GM12878 (cell line): ENCODE measurements around the gene NELL1. TPM values are rescaled to one million over a fixed set of nuclear protein-coding genes. Genes with fewer than 3 reads are reported as not detected.

ENCODE experiments used
- ATAC-seq: fragments of 200-7000 bp; cut with Tn5 transposase; 3 replicates; pipeline ENCODE4 v1.9.1; 2020; ENCODE audit warnings: mild to moderate bottlenecking, moderate library complexity
- BruUV-seq: library from RNA; stranded (reverse); fragments of 400-500 nt; replicated peaks from 2 replicates; lab custom pipeline; 2021; lab: Mats Ljungman, UMichigan
- CTCF ChIA-PET: fragments of 300-600 bp; sonication (Branson Sonifier 250); formaldehyde crosslinking; extraction: SDS; loops from one replicate; lab custom pipeline; 2021; ENCODE audit warnings: inconsistent platforms; lab: Yijun Ruan, JAX
- POLR2A ChIA-PET: fragments of 350-600 bp; formaldehyde crosslinking; extraction: SDS; loops from one replicate; lab custom pipeline; 2021; ENCODE audit warnings: inconsistent platforms; lab: Charles Lee
- RAD21 ChIA-PET: fragments of 300-600 bp; sonication (Branson Sonifier 250); formaldehyde crosslinking; loops from one replicate; lab custom pipeline; 2023; ENCODE audit warnings: antibody characterized with exemption; ENCODE audit not compliant: unreplicated experiment; lab: Charles Lee
- SMC1A ChIA-PET: fragments of 300-600 bp; sonication (Branson Sonifier 250); formaldehyde crosslinking; loops from one replicate; lab custom pipeline; 2023; ENCODE audit not compliant: unreplicated experiment, uncharacterized antibody; lab: Charles Lee
- DNase-seq: peaks from one replicate; pipeline ENCODE4 v3.0.0-alpha.2; 2011; ENCODE audit warnings: low read depth, low spot score
- FAIRE-seq: peaks from 3 replicates; lab custom pipeline; 2011; peaks lifted over from hg19 to GRCh38; lab: Jason Lieb, UNC
- H2AFZ ChIP-seq: 2 replicates; pipeline ENCODE4 v1.6.0; 2011; ENCODE audit warnings: low read depth, low read length, control low read depth; ENCODE audit not compliant: control insufficient read depth
- H3K27ac ChIP-seq: 2 replicates; pipeline ENCODE4 v1.5.1; 2011; ENCODE audit warnings: control low read depth; ENCODE audit not compliant: control insufficient read depth, insufficient read depth
- H3K27me3 ChIP-seq, 2 experiments: replicated peaks in 1 of 2; 2 replicates each; pipeline versions ENCODE4 v1.6.0 to v1.6.1; 2011; ENCODE audit warnings: low read length in 1 of 2; ENCODE audit not compliant: control insufficient read depth in 2 of 2, insufficient read depth in 2 of 2
- H3K36me3 ChIP-seq, 2 experiments: 2 replicates each; pipeline ENCODE4 v1.5.1; 2011; ENCODE audit warnings: low read length in 1 of 2; ENCODE audit not compliant: control insufficient read depth in 2 of 2, insufficient read depth in 2 of 2
- H3K4me1 ChIP-seq: 2 replicates; pipeline ENCODE4 v1.6.1; 2011; ENCODE audit warnings: mild to moderate bottlenecking, low read length, moderate library complexity, mixed read lengths; ENCODE audit not compliant: control insufficient read depth, insufficient read depth
- H3K4me2 ChIP-seq: 2 replicates; pipeline ENCODE4 v1.6.0; 2011; ENCODE audit warnings: control low read depth; ENCODE audit not compliant: control insufficient read depth, insufficient read depth
- H3K4me3 ChIP-seq: fragments of 200-600 bp; sonication (generic); 2 replicates; pipeline ENCODE4 v1.5.1; 2016
- H3K79me2 ChIP-seq: 2 replicates; pipeline ENCODE4 v1.6.0; 2011; ENCODE audit warnings: low read length; ENCODE audit not compliant: control insufficient read depth, insufficient read depth
- H3K9ac ChIP-seq: 2 replicates; pipeline ENCODE4 v1.8.0; 2011; ENCODE audit warnings: low read length, control low read depth, mixed read lengths; ENCODE audit not compliant: control insufficient read depth, insufficient read depth
- H3K9me3 ChIP-seq: replicated peaks from 3 replicates; pipeline ENCODE4 v1.5.1; 2011; ENCODE audit warnings: mild to moderate bottlenecking, low read length; ENCODE audit not compliant: control insufficient read depth, insufficient read depth
- H4K20me1 ChIP-seq: 2 replicates; pipeline ENCODE4 v1.6.0; 2011; ENCODE audit not compliant: control insufficient read depth, insufficient read depth
- BHLHE40 ChIP-seq, 2 experiments: fragments of 450-650 bp in 1 of 2; IDR thresholded peaks; 2 replicates each; pipeline ENCODE4 v1.6.1; 2011 to 2017; ENCODE audit warnings: low read depth in 2 of 2, borderline replicate concordance in 1 of 2, improper control_type of control experiment in 1 of 2, low read length in 1 of 2, mild to moderate bottlenecking in 1 of 2
- DPF2 ChIP-seq: fragments of 450-650 bp; IDR thresholded peaks from 2 replicates; pipeline ENCODE4 v1.6.1; 2017; ENCODE audit warnings: mild to moderate bottlenecking
- EGR1 ChIP-seq, 2 experiments: IDR thresholded peaks; 1 replicate in 1 of 2; 2 replicates in 1 of 2; pipeline ENCODE4 v1.6.1; 2011 to 2012; ENCODE audit warnings: low read depth in 2 of 2, low read length in 2 of 2, borderline replicate concordance in 1 of 2, mild to moderate bottlenecking in 1 of 2, moderate library complexity in 1 of 2
- GABPA ChIP-seq: IDR thresholded peaks from 2 replicates; pipeline ENCODE4 v1.6.1; 2014; ENCODE audit warnings: antibody characterized with exemption, low read depth, mild to moderate bottlenecking, inconsistent platforms
- MEF2B ChIP-seq: fragments of 450-650 bp; IDR thresholded peaks from 2 replicates; pipeline ENCODE4 v1.6.1; 2018; ENCODE audit warnings: mild to moderate bottlenecking, moderate library complexity; ENCODE audit not compliant: partially characterized antibody, poor library complexity, severe bottlenecking
- PAX5 ChIP-seq: IDR thresholded peaks from 2 replicates; pipeline ENCODE4 v1.6.1; 2011; ENCODE audit warnings: low read depth, low read length, borderline replicate concordance
- PAX8 ChIP-seq: fragments of 450-650 bp; IDR thresholded peaks from 2 replicates; pipeline ENCODE4 v1.6.1; 2017; ENCODE audit warnings: mild to moderate bottlenecking, moderate library complexity
- POLR2A ChIP-seq: IDR thresholded peaks from 2 replicates; pipeline ENCODE4 v1.6.1; 2011; ENCODE audit warnings: low read depth, mild to moderate bottlenecking, low read length
- RB1 ChIP-seq: fragments of 450-650 bp; formaldehyde crosslinking; IDR thresholded peaks from 2 replicates; pipeline ENCODE4 v1.6.1; 2017; ENCODE audit warnings: mild to moderate bottlenecking, borderline replicate concordance
- STAT1 ChIP-seq: fragments of 450-650 bp; conservative IDR thresholded peaks from 2 replicates; pipeline ENCODE4 v1.6.1; 2014; ENCODE audit warnings: antibody characterized with exemption, mild to moderate bottlenecking
- TBL1XR1 ChIP-seq: IDR thresholded peaks from 2 replicates; pipeline ENCODE4 v1.6.1; 2012; ENCODE audit warnings: low read depth, low read length, improper control_type of control experiment
- TCF7 ChIP-seq: IDR thresholded peaks from 2 replicates; pipeline ENCODE4 v1.6.1; 2014; ENCODE audit warnings: antibody characterized with exemption, borderline replicate concordance
- ZBTB4 ChIP-seq: fragments of 450-650 bp; formaldehyde crosslinking; IDR thresholded peaks from 2 replicates; pipeline ENCODE4 v1.4.0; 2022; ENCODE audit warnings: mild to moderate bottlenecking, moderate library complexity
- ZZZ3 ChIP-seq: IDR thresholded peaks from 2 replicates; pipeline ENCODE4 v1.6.1; 2011; ENCODE audit warnings: low read depth; ENCODE audit not compliant: control insufficient read depth, insufficient read length
- WGBS: methylation state at CpG from one replicate; pipeline ENCODE4 v1.1.6; 2016; ENCODE audit warnings: low lambda C conversion rate; ENCODE audit not compliant: insufficient replicate concordance, insufficient coverage; ENCODE audit errors: missing lambda C conversion rate; 5-methylcytosine and 5-hydroxymethylcytosine counted together
- in situ Hi-C: fragments of 300-500 bp; cut with MboI; formaldehyde crosslinking; loops from 9 replicates; pipeline ENCODE4 v1.14.3; 2018; ENCODE audit warnings: mixed read lengths
- intact Hi-C: fragments of 100-400 bp; cut with micrococcal nuclease; formaldehyde crosslinking; loops from one replicate; pipeline ENCODE4 v1.14.2; 2022; ENCODE audit not compliant: unreplicated experiment
- polyA plus RNA-seq, 11 experiments: library from polyadenylated mRNA; depleted of rRNA in 4 of 11; unstranded in 6 of 11; stranded (reverse) in 5 of 11; fragments of >200 nt; fragmentation: Nextera tagmentation in 4 of 11; fragmentation: Illumina TruSeq in 1 of 11; extraction: Ambion mirVana in 4 of 11; extraction: Trizol in 1 of 11; gene quantifications; 1 replicate in 1 of 11; 2 replicates in 10 of 11; pipeline versions ENCODE4 v1.2.1 to v1.2.3, GENCODE V29; 2011 to 2016; ENCODE audit warnings: inconsistent platforms in 2 of 11, missing spikeins in 2 of 11, low read depth in 1 of 11
- total RNA-seq, 4 experiments: library from RNA; depleted of rRNA in 3 of 4; stranded (reverse); fragments of >200 nt in 3 of 4; fragmentation: Illumina TruSeq in 1 of 4; extraction: Trizol in 1 of 4; gene quantifications; 2 replicates each; pipeline versions ENCODE4 v1.2.1 to v1.2.3, GENCODE V29; 2013 to 2021
- TF ChIP-seq, protein P1 (sequence below): IDR thresholded peaks from 2 replicates; pipeline ENCODE4 v1.6.1; 2011; ENCODE audit warnings: low read depth, mild to moderate bottlenecking, low read length, moderate library complexity, borderline replicate concordance; ENCODE audit errors: extremely low read depth

Gene NELL1
- total and polyA plus RNA-seq, 10 of the 15 experiments (the other 5 are each of a cell fraction or from before 2014, with no cell fraction given), result 0.02 to 0.12 TPM; not detected in 8

DNA sequence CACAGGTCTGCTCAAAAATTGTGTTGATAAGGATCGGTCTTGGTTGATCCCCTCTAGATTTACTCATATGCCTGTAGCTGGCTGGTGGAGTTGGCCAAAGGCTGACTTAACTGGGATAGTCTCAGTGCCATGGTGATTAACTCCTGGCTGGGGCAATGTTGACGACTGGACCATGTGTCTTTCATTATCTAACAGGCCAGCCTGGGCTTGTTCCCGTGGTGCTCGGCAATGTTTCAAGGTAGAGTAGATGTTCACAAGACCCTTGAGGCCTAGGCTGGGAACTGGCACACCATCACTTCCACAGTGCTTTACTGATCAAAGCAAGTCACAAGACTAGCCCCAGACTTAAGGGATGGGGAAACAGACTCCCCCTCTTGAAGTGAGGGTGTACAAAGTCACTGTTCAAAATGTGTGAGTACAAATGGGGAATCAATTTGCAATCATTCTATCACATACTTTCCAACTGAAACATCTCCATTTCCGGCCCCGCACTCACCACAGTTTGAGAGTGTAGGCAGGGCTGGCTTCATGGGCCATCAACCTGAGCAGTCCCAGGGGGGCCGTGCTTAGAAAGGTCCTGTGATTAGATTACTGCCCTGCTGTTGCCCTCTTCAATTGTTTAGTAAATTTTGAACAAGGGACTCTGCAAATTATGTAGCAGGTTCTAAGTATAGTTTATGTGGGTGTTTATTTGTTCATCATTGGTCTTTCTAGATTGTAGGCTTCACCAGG, 240.8 kb downstream of the NELL1 start:
- 15% methylated on average over 7 of the region's 7 CpGs for WGBS
- Histone ChIP-seq H3K27me3 (no peaks in the 10 kb centered on the region), H4K20me1 (no peaks in the 10 kb centered on the region), H3K9me3 (no peaks in the 10 kb centered on the region), H3K27ac (no peak overlapping the region), H3K79me2 (no peaks in the 10 kb centered on the region), H3K36me3 (no peaks in the 10 kb centered on the region), H3K4me3 (no peak overlapping the region), H3K9ac (no peak overlapping the region), H3K4me2 (no peak overlapping the region), H2AFZ (no peak overlapping the region), H3K4me1 (no peaks in the 10 kb centered on the region)
- ChIA-PET CTCF (no interaction called here), RAD21 (no interaction called here), SMC1A (no interaction called here), POLR2A (no interaction called here)
- BruUV-seq, result no TSS peak
- FAIRE-seq, result no peak
- intact Hi-C loops (no loop called here), in situ Hi-C loops (no loop called here)
- ATAC-seq, result peak; percentile 82
- DNase-seq, result no peak
- TF ChIP-seq BHLHE40 (IDR thresholded peaks at IDR 0.05; ENCODE audit: borderline replicate concordance in 1 of 2, low read depth in 2 of 2, low read length in 1 of 2) (no peak), RB1 (no peak), MEF2B (peak; percentile 22), STAT1 (no peak), ZZZ3 (no peak), TCF7 (no peak)

DNA sequence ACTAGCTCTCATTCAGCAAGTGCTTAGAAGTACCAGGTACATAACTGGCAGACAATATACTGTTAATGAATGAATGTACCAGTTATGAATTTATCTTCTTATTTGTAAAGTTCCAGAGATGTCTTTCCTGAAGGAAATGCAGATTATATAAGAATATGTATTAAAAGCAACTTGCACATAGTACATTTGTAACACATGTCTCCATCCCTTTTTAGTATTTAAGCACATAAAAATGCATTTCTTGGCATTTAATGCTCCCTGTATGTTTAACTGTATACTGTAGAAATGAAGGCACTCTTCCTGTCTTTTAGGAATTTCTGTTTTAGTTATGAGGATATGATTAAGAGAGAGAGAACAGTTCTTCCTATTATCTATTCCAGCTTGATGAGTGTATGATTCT, 241.3 kb downstream of the NELL1 start:
- Histone ChIP-seq H3K4me1 (no peaks in the 10 kb centered on the region), H3K9ac (no peak overlapping the region), H4K20me1 (no peaks in the 10 kb centered on the region), H3K27me3 (no peaks in the 10 kb centered on the region), H3K79me2 (no peaks in the 10 kb centered on the region), H3K9me3 (no peaks in the 10 kb centered on the region), H3K36me3 (no peaks in the 10 kb centered on the region), H3K4me2 (no peak overlapping the region), H3K27ac (no peak overlapping the region), H3K4me3 (no peak overlapping the region), H2AFZ (no peak overlapping the region)
- DNase-seq, result no peak
- POLR2A ChIA-PET, result no interaction called here
- in situ Hi-C loops (no loop called here), intact Hi-C loops (no loop called here)
- RAD21 ChIA-PET, result no interaction called here
- TF ChIP-seq POLR2A, result no peak
- TF ChIP-seq PAX5, result no peak
- no peak for TF ChIP-seq DPF2
- TF ChIP-seq, protein P1, sequence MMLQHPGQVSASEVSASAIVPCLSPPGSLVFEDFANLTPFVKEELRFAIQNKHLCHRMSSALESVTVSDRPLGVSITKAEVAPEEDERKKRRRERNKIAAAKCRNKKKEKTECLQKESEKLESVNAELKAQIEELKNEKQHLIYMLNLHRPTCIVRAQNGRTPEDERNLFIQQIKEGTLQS, result no peak
- TF ChIP-seq PAX8, result no peak
- TF ChIP-seq EGR1 (IDR thresholded peaks at IDR 0.05; ENCODE audit: borderline replicate concordance in 1 of 2, low read depth in 2 of 2, low read length in 2 of 2), result no peak
- TF ChIP-seq ZBTB4 (CRISPR knock-in tag), result no peak
- TF ChIP-seq GABPA, result no peak
- TF ChIP-seq TBL1XR1, result no peak
- CTCF ChIA-PET, result no interaction called here
- no peak for ATAC-seq
- SMC1A ChIA-PET, result no interaction called here
- no TSS peak for BruUV-seq
- FAIRE-seq, result no peak
